HG02610 (cell line): ENCODE measurements around the gene IGF2.
A peak's percentile ranks its signal among the peaks of the same experiment; 100 is the strongest.

Experiments used
- ATAC-seq: cut with Tn5 transposase; IDR thresholded peaks from one replicate; pipeline ENCODE4 v1.9.1; 2021; ENCODE audit warnings: mild to moderate bottlenecking, moderate library complexity; ENCODE audit not compliant: unreplicated experiment

The IGF2 gene

GRCh38 chr11:2154195-2154585, 15.0 kb upstream of the IGF2 start:
- ATAC-seq: no peak

- ATAC-seq: no peak
These were observed 14.5 kb upstream of the IGF2 start for GRCh38 chr11:2153581-2154194.

GRCh38 chr11:2151500-2152257, 12.5 kb upstream of the IGF2 start:
- no peak for ATAC-seq

GRCh38 chr11:2149864-2150847, 11.0 kb upstream of the IGF2 start:
- ATAC-seq: no peak

GRCh38 chr11:2149460-2149859, 10.3 kb upstream of the IGF2 start:
- ATAC-seq: no peak

- no peak for ATAC-seq
These were observed 9.4 kb upstream of the IGF2 start for GRCh38 chr11:2148595-2148994.

GRCh38 chr11:2147391-2147790, 8.2 kb upstream of the IGF2 start:
- no peak for ATAC-seq

GRCh38 chr11:2146051-2146450, 6.9 kb upstream of the IGF2 start:
- no peak for ATAC-seq

GRCh38 chr11:2144544-2145248, 5.5 kb upstream of the IGF2 start:
- no peak for ATAC-seq

- ATAC-seq: no peak
These were observed 4.8 kb upstream of the IGF2 start for GRCh38 chr11:2143799-2144543.

- ATAC-seq: no peak
These were observed 4.2 kb upstream of the IGF2 start for GRCh38 chr11:2143477-2143798.

GRCh38 chr11:2142762-2143202, 3.6 kb upstream of the IGF2 start:
- peak; percentile 53 for ATAC-seq

- ATAC-seq: no peak
These were observed 3.1 kb upstream of the IGF2 start for GRCh38 chr11:2142300-2142759.

GRCh38 chr11:2140411-2141400, 1.5 kb upstream of the IGF2 start:
- no peak for ATAC-seq

GRCh38 chr11:2139621-2140337, 590 bp upstream of the IGF2 start:
- no peak for ATAC-seq

- ATAC-seq: no peak
These were observed 612 bp downstream of the IGF2 start for GRCh38 chr11:2138431-2139122.

- ATAC-seq: no peak
These were observed 1.1 kb downstream of the IGF2 start for GRCh38 chr11:2138068-2138430.
